ENCODE data around the gene NBR1. TPM values are rescaled to one million over a fixed set of nuclear protein-coding genes. Genes with fewer than 3 reads are reported as not detected.
"Not testable (repeated sequence)": the region's sequence is repeated elsewhere in the genome, so short reads cannot be mapped to it uniquely, and the experiment has no call there.

Gene NBR1
- total RNA-seq, 1 experiment from 2014 or later: 60.8 TPM

DNA sequence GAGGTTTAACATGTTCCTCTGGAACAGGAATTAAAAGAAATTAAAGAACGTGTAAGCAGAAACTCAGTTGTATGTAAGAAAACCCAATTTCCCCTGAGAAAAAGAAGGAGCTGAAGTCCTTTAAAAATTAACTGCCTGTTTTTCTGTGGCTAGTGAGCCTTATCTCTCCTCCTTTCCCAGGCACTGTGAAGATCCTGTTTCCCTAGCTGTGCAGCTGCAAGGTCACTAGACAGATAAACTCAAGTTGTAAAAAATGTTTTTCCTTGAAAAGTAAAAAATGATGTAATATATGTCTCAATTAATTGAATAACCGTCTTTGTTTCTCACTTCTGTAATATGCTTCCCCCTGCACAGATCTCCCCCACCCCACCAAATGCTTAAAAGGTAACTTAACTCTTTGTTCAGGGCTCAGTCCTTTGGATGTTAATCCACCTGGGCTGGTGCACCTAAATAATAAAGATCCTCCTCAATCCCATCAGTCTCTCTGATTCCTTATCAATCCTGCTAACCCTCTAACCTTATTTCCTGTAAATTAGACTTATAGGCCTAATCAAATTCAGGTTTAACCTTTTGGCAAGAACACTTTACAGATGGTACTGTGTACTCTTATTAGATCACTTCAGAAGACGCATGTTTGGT, 17.7 kb upstream of the NBR1 start:
- H3K4me3 ChIP-seq (replicated peaks in 1 of 2; ENCODE audit: low read depth in 1 of 2, low read length in 2 of 2); H3K27me3 ChIP-seq (ENCODE audit: insufficient read depth, low read length); H4K20me1 ChIP-seq (ENCODE audit: insufficient read depth); RAD21 ChIA-PET (ENCODE audit: low non-redundant PET in 1 of 2, low total read pairs in 2 of 2, uncharacterized antibody in 2 of 2, unreplicated experiment in 2 of 2); BruUV-seq (replicated peaks); H3K9me2 ChIP-seq (ENCODE audit: insufficient read depth); CTCF ChIA-PET; intact Hi-C loops (cut with micrococcal nuclease); DNase-seq (ENCODE audit: low read depth, low spot score); H3K4me1 ChIP-seq (ENCODE audit: control insufficient read depth in 1 of 2, insufficient read depth in 2 of 2, low read length in 2 of 2); H3K9me3 ChIP-seq (ENCODE audit: control insufficient read depth in 1 of 2, insufficient read depth in 1 of 2, low read depth in 1 of 2, low read length in 2 of 2); H3K79me2 ChIP-seq (ENCODE audit: insufficient read depth, low read length); H2AFZ ChIP-seq (ENCODE audit: low read depth, low read length, poor library complexity, severe bottlenecking); ATAC-seq; H3K36me3 ChIP-seq (ENCODE audit: control insufficient read depth in 1 of 2, insufficient read depth in 2 of 2, low read length in 2 of 2); H3K4me2 ChIP-seq (ENCODE audit: low read length); H3K9ac ChIP-seq (ENCODE audit: low read length); H3K27ac ChIP-seq (ENCODE audit: low read depth, low read length): not testable (repeated sequence)
- POLR2A ChIA-PET: interaction anchor here (1.8 kb wide), 1 partner anchor 162 kb away, joined by 4 read pairs; no protein-coding TSS in a partner anchor
- peak; percentile 59; the same call in 1 of the 2 replicates for TF ChIP-seq CBX3 (IDR thresholded peaks at IDR 0.05; ENCODE audit: low read depth)

DNA sequence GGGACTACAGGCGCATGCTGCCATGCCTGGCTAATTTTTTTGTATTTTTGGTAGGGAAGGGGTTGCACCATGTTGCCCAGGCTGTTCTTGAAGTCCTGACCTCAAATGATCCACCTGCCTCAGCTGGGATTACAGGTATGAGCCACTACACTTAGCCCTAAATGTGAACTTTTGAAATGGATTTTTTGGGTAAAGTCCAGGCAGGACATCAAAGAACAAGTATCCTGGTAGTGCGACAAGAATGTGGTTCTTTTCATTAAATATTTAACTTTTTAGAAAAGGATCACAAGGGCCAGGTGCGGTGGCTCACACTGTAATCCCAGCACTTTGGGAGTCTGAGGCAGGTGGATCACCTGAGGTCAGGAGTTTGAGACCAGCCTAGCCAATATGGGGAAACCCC, 15.3 kb upstream of the NBR1 start:
- no peak overlapping the region for H2AFZ ChIP-seq (ENCODE audit: low read depth, low read length, poor library complexity, severe bottlenecking)
- DNase-seq (ENCODE audit: low read depth, low spot score): no peak
- no peaks in the 10 kb centered on the region for H3K4me1 ChIP-seq (ENCODE audit: control insufficient read depth in 1 of 2, insufficient read depth in 2 of 2, low read length in 2 of 2)
- no peak overlapping the region for H3K27ac ChIP-seq (ENCODE audit: low read depth, low read length)
- H3K4me2 ChIP-seq (ENCODE audit: low read length): no peak overlapping the region
- BruUV-seq (replicated peaks): no TSS peak
- RAD21 ChIA-PET (ENCODE audit: low non-redundant PET in 1 of 2, low total read pairs in 2 of 2, uncharacterized antibody in 2 of 2, unreplicated experiment in 2 of 2): no interaction called here
- H4K20me1 ChIP-seq (ENCODE audit: insufficient read depth): no peaks in the 10 kb centered on the region
- intact Hi-C loops (cut with micrococcal nuclease): no loop called here
- TF ChIP-seq SRF (IDR thresholded peaks at IDR 0.05; ENCODE audit: low read depth): no peak
- TF ChIP-seq EGR1 (IDR thresholded peaks at IDR 0.05; ENCODE audit: low read depth): no peak
- TF ChIP-seq, protein P1, sequence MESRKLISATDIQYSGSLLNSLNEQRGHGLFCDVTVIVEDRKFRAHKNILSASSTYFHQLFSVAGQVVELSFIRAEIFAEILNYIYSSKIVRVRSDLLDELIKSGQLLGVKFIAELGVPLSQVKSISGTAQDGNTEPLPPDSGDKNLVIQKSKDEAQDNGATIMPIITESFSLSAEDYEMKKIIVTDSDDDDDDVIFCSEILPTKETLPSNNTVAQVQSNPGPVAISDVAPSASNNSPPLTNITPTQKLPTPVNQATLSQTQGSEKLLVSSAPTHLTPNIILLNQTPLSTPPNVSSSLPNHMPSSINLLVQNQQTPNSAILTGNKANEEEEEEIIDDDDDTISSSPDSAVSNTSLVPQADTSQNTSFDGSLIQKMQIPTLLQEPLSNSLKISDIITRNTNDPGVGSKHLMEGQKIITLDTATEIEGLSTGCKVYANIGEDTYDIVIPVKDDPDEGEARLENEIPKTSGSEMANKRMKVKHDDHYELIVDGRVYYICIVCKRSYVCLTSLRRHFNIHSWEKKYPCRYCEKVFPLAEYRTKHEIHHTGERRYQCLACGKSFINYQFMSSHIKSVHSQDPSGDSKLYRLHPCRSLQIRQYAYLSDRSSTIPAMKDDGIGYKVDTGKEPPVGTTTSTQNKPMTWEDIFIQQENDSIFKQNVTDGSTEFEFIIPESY (IDR thresholded peaks at IDR 0.05; ENCODE audit: extremely low read depth, insufficient replicate concordance, low read length): no peak
- no peak for TF ChIP-seq POLR2AphosphoS5 (IDR thresholded peaks at IDR 0.05; ENCODE audit: low read depth, low read length)
- TF ChIP-seq ZNF274 (IDR thresholded peaks at IDR 0.05; ENCODE audit: low read depth, low read length): no peak
- TF ChIP-seq ZFX (IDR thresholded peaks at IDR 0.05): no peak
- no peak for TF ChIP-seq CEBPB (IDR thresholded peaks at IDR 0.05; ENCODE audit: low read depth)
- no peak for TF ChIP-seq JUND (IDR thresholded peaks at IDR 0.05)
- no peak for TF ChIP-seq ELF1 (IDR thresholded peaks at IDR 0.05; ENCODE audit: borderline replicate concordance, low read depth)
- TF ChIP-seq FOSL1 (IDR thresholded peaks at IDR 0.05; ENCODE audit: low read depth): no peak
- no peak for TF ChIP-seq POLR2A (IDR thresholded peaks at IDR 0.05; ENCODE audit: borderline replicate concordance, extremely low read depth, insufficient read depth, insufficient read length)
- no peak for TF ChIP-seq SIN3A (IDR thresholded peaks at IDR 0.05; ENCODE audit: low read depth)
- TF ChIP-seq EZH2phosphoT487 (IDR thresholded peaks at IDR 0.05; ENCODE audit: borderline replicate concordance): no peak
- no peak for TF ChIP-seq RAD21 (IDR thresholded peaks at IDR 0.05; ENCODE audit: low read depth)
- POLR2A ChIA-PET: no interaction called here
- no peak for ATAC-seq
- H3K27me3 ChIP-seq (ENCODE audit: insufficient read depth, low read length): no peaks in the 10 kb centered on the region
- H3K79me2 ChIP-seq (ENCODE audit: insufficient read depth, low read length): no peaks in the 10 kb centered on the region
- CTCF ChIA-PET: no interaction called here
- no peak overlapping the region for H3K4me3 ChIP-seq (replicated peaks in 1 of 2; ENCODE audit: low read depth in 1 of 2, low read length in 2 of 2)
- no peaks in the 10 kb centered on the region for H3K9me3 ChIP-seq (ENCODE audit: control insufficient read depth in 1 of 2, insufficient read depth in 1 of 2, low read depth in 1 of 2, low read length in 2 of 2)
- H3K9me2 ChIP-seq (ENCODE audit: insufficient read depth): no peaks in the 10 kb centered on the region
- H3K9ac ChIP-seq (ENCODE audit: low read length): no peak overlapping the region
- H3K36me3 ChIP-seq (ENCODE audit: control insufficient read depth in 1 of 2, insufficient read depth in 2 of 2, low read length in 2 of 2): no peaks in the 10 kb centered on the region

DNA sequence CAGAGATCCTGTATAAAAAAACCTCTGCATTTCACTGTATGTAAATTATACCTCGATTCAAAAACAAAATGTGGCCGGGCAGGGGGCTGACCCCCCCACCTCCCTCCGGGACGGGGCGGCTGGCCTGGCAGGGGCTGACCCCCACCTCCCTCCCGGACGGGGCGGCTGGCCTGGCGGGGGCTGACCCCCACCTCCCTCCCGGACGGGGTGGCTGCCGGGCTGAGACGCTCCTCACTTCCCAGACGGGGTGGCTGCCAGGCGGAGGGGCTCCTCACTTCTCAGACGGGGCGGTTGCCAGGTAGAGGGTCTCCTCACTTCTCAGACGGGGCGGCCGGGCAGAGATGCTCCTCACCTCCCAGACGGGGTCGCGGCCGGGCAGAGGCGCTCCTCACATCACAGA, 11.8 kb upstream of the NBR1 start:
- CTCF ChIA-PET; H3K79me2 ChIP-seq (ENCODE audit: insufficient read depth, low read length); H3K27me3 ChIP-seq (ENCODE audit: insufficient read depth, low read length); POLR2A ChIA-PET; H4K20me1 ChIP-seq (ENCODE audit: insufficient read depth); H3K9me3 ChIP-seq (ENCODE audit: control insufficient read depth in 1 of 2, insufficient read depth in 1 of 2, low read depth in 1 of 2, low read length in 2 of 2); H3K9ac ChIP-seq (ENCODE audit: low read length); H3K27ac ChIP-seq (ENCODE audit: low read depth, low read length); ATAC-seq; H3K4me2 ChIP-seq (ENCODE audit: low read length); BruUV-seq (replicated peaks); H3K36me3 ChIP-seq (ENCODE audit: control insufficient read depth in 1 of 2, insufficient read depth in 2 of 2, low read length in 2 of 2); DNase-seq (ENCODE audit: low read depth, low spot score); intact Hi-C loops (cut with micrococcal nuclease); H3K4me1 ChIP-seq (ENCODE audit: control insufficient read depth in 1 of 2, insufficient read depth in 2 of 2, low read length in 2 of 2); H3K9me2 ChIP-seq (ENCODE audit: insufficient read depth); H2AFZ ChIP-seq (ENCODE audit: low read depth, low read length, poor library complexity, severe bottlenecking); RAD21 ChIA-PET (ENCODE audit: low non-redundant PET in 1 of 2, low total read pairs in 2 of 2, uncharacterized antibody in 2 of 2, unreplicated experiment in 2 of 2); H3K4me3 ChIP-seq (replicated peaks in 1 of 2; ENCODE audit: low read depth in 1 of 2, low read length in 2 of 2): not testable (repeated sequence)
